CD14-positive monocyte (primary cell): ENCODE data around the gene MCF2L2. TPM values are rescaled to one million over a fixed set of nuclear protein-coding genes. Genes with fewer than 3 reads are reported as not detected.

Experiments used
- DNase-seq, 3 donors: peaks; one replicate each; pipeline ENCODE4 v3.0.0-alpha.2; 2011 to 2022
- H2AFZ ChIP-seq: 2 replicates; pipeline ENCODE4 v1.6.0; 2012; ENCODE audit warnings: mild to moderate bottlenecking, low read depth, low read length, inconsistent platforms; ENCODE audit not compliant: insufficient read depth, poor library complexity, severe bottlenecking
- H3K27ac ChIP-seq, 2 donors: 1 replicate in 1 of 2; 2 replicates in 1 of 2; pipeline ENCODE4 v1.5.1; 2012 to 2013; ENCODE audit warnings: low read length in 2 of 2, control low read depth in 1 of 2, inconsistent platforms in 1 of 2, low read depth in 1 of 2, mild to moderate bottlenecking in 1 of 2
- H3K27me3 ChIP-seq, 2 donors: one replicate each; pipeline versions ENCODE4 v1.6.0 to v1.6.1; 2011 to 2013; ENCODE audit warnings: low read length in 2 of 2; ENCODE audit not compliant: control insufficient read depth in 2 of 2, insufficient read depth in 2 of 2
- H3K36me3 ChIP-seq, 2 donors: replicated peaks in 1 of 2; 1 replicate in 1 of 2; 2 replicates in 1 of 2; pipeline versions ENCODE4 v1.5.1 to v1.6.1; 2012 to 2013; ENCODE audit warnings: low read length in 2 of 2, control low read depth in 1 of 2, inconsistent platforms in 1 of 2, mild to moderate bottlenecking in 1 of 2; ENCODE audit not compliant: insufficient read depth in 2 of 2, control insufficient read depth in 1 of 2
- H3K4me1 ChIP-seq, 2 donors: 1 replicate in 1 of 2; 2 replicates in 1 of 2; pipeline versions ENCODE4 v1.5.1 to v1.6.1; 2012 to 2013; ENCODE audit warnings: low read length in 2 of 2, control low read depth in 1 of 2, inconsistent platforms in 1 of 2, mild to moderate bottlenecking in 1 of 2, moderate library complexity in 1 of 2; ENCODE audit not compliant: insufficient read depth in 2 of 2, control insufficient read depth in 1 of 2
- H3K4me2 ChIP-seq: replicated peaks from 2 replicates; pipeline ENCODE3; 2012; ENCODE audit warnings: low read length, moderate library complexity, mild to moderate bottlenecking; ENCODE audit not compliant: poor library complexity, severe bottlenecking; ENCODE audit errors: extremely low read depth
- H3K4me3 ChIP-seq, 3 experiments: fragments of 200-600 bp in 1 of 3; sonication (generic) in 1 of 3; replicated peaks in 1 of 3; 1 replicate in 2 of 3; 2 replicates in 1 of 3; pipeline ENCODE4 v1.5.1; 2011 to 2013; ENCODE audit warnings: low read length in 3 of 3, mild to moderate bottlenecking in 3 of 3, control low read depth in 2 of 3, low read depth in 2 of 3, inconsistent platforms in 1 of 3, moderate library complexity in 1 of 3
- H3K79me2 ChIP-seq: 2 replicates; pipeline ENCODE4 v1.6.0; 2012; ENCODE audit warnings: mild to moderate bottlenecking, control low read depth, inconsistent platforms, low read length, moderate library complexity; ENCODE audit not compliant: insufficient read depth
- H3K9ac ChIP-seq: 2 replicates; pipeline ENCODE4 v1.6.0; 2017; ENCODE audit warnings: low read length, mild to moderate bottlenecking; ENCODE audit not compliant: insufficient read depth, poor library complexity, severe bottlenecking
- H3K9me3 ChIP-seq, 2 donors: replicated peaks in 1 of 2; 1 replicate in 1 of 2; 2 replicates in 1 of 2; pipeline versions ENCODE4 v1.5.1 to v1.6.1; 2012 to 2013; ENCODE audit warnings: low read length in 2 of 2, control low read depth in 1 of 2; ENCODE audit not compliant: control insufficient read depth in 1 of 2, insufficient read depth in 1 of 2
- H4K20me1 ChIP-seq: 2 replicates; pipeline ENCODE4 v1.6.0; 2012; ENCODE audit warnings: mild to moderate bottlenecking, low read length, control low read depth, moderate library complexity; ENCODE audit not compliant: insufficient read depth
- H3K27ac Mint-ChIP-seq, 7 donors: one replicate each; pipeline ENCODE4 v1.8.0; 2020; ENCODE audit warnings: mild to moderate bottlenecking in 7 of 7, mixed read lengths in 7 of 7, moderate library complexity in 6 of 7, inconsistent platforms in 2 of 7
- H3K27me3 Mint-ChIP-seq, 3 donors: one replicate each; pipeline ENCODE4 v1.8.0; 2021 to 2022; ENCODE audit warnings: low read depth in 3 of 3, mild to moderate bottlenecking in 3 of 3, mixed read lengths in 3 of 3, moderate library complexity in 3 of 3, inconsistent platforms in 1 of 3
- H3K36me3 Mint-ChIP-seq, 2 donors: one replicate each; pipeline ENCODE4 v1.8.0; 2020; ENCODE audit warnings: mixed read lengths in 2 of 2, inconsistent platforms in 1 of 2, mild to moderate bottlenecking in 1 of 2
- H3K4me1 Mint-ChIP-seq: one replicate; pipeline ENCODE4 v1.8.0; 2020; ENCODE audit warnings: mild to moderate bottlenecking, mixed read lengths
- H3K4me3 Mint-ChIP-seq, 2 donors: one replicate each; pipeline ENCODE4 v1.8.0; 2020; ENCODE audit warnings: mild to moderate bottlenecking in 2 of 2, mixed read lengths in 2 of 2, moderate library complexity in 1 of 2
- H3K9me3 Mint-ChIP-seq, 7 donors: one replicate each; pipeline ENCODE4 v1.8.0; 2020 to 2022; ENCODE audit warnings: mixed read lengths in 7 of 7, mild to moderate bottlenecking in 6 of 7, moderate library complexity in 6 of 7, inconsistent platforms in 2 of 7
- CTCF ChIP-seq: fragments of 200-600 bp; IDR thresholded peaks from one replicate; pipeline ENCODE4 v1.8.0; 2022; ENCODE audit warnings: antibody characterized with exemption, mild to moderate bottlenecking
- WGBS: methylation state at CpG from one replicate; pipeline ENCODE4 v1.1.5; 2013; ENCODE audit warnings: missing lambda C conversion rate; ENCODE audit not compliant: insufficient coverage; 5-methylcytosine and 5-hydroxymethylcytosine counted together
- intact Hi-C, 2 donors: fragments of 100-400 bp; cut with micrococcal nuclease; formaldehyde crosslinking; loops; one replicate each; pipeline versions ENCODE4 v1.15.0 to v1.15.1; 2023
- polyA plus RNA-seq, 3 donors: library from polyadenylated mRNA; depleted of rRNA in 1 of 3; unstranded in 2 of 3; stranded (reverse) in 1 of 3; fragments of 300-500 nt in 2 of 3; fragments of >200 nt in 1 of 3; fragmentation: Illumina TruSeq in 2 of 3; gene quantifications; 1 replicate in 2 of 3; 2 replicates in 1 of 3; pipeline ENCODE4 v1.2.3, GENCODE V29; 2012 to 2021

The MCF2L2 gene
- polyA plus RNA-seq, 3 donors: 0.01 to 0.13 TPM; not detected in 1

DNA sequence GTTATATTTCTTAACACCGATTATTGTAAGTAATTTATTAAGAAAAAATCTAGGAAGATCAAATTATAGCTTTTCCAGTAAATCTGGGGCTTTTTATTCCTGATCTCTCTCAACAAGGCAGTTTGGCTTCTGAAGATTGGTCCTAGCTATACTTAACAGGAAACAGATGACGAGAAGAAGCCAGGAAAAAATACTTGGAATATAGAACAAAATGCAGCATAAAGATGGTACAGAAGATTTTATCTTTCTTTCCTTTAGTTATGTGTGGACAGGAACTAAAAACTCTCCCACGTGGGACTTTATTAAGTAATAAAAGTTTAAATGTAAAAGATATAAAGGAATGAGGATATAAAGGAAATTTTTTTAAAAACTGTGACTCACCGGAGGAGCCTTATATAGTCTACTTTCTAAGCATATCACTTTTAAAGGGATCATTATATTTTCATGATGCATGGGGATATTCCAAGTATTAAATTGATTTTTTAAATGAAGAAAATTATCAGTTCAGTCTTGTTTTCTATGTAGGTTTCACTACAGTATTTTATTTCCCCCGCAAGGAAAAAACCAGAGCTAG, 167.2 kb downstream of the MCF2L2 start:
- no CpG with 5 or more reads among the region's 5 CpGs for whole genome bisulfite sequencing
- H3K9me3 ChIP-seq: no peaks in the 10 kb centered on the region
- peaks cover 84% of the 10 kb centered on the region for H3K79me2 ChIP-seq
- TF ChIP-seq CTCF: no peak
- DNase-seq: peak in 2 of 3 donors; percentile 40 to 51
- Mint-ChIP-seq H3K36me3 (peaks cover 2 to 7% of the 10 kb centered on the region in 2 donors), H3K9me3 (no peaks in the 10 kb centered on the region), H3K27me3 (no peaks in the 10 kb centered on the region), H3K27ac (peak overlapping the region; percentile 92 to 97 (median 95)), H3K4me3 (no peak overlapping the region), H3K4me1 (peaks cover 53% of the 10 kb centered on the region)
- peak overlapping the region in 1 of 3 experiments; percentile 60 for H3K4me3 ChIP-seq
- no peak overlapping the region for H2AFZ ChIP-seq
- no peak overlapping the region for H3K9ac ChIP-seq
- peak overlapping the region; percentile 73 for H3K4me2 ChIP-seq
- H3K4me1 ChIP-seq: peaks cover 56 to 74% of the 10 kb centered on the region in 2 donors
- H3K27ac ChIP-seq: peak overlapping the region in 1 of 2 donors; percentile 93
- intact Hi-C loops: no loop called here
- H4K20me1 ChIP-seq: no peaks in the 10 kb centered on the region
- no peaks in the 10 kb centered on the region for H3K27me3 ChIP-seq
- no peaks in the 10 kb centered on the region for H3K36me3 ChIP-seq

DNA sequence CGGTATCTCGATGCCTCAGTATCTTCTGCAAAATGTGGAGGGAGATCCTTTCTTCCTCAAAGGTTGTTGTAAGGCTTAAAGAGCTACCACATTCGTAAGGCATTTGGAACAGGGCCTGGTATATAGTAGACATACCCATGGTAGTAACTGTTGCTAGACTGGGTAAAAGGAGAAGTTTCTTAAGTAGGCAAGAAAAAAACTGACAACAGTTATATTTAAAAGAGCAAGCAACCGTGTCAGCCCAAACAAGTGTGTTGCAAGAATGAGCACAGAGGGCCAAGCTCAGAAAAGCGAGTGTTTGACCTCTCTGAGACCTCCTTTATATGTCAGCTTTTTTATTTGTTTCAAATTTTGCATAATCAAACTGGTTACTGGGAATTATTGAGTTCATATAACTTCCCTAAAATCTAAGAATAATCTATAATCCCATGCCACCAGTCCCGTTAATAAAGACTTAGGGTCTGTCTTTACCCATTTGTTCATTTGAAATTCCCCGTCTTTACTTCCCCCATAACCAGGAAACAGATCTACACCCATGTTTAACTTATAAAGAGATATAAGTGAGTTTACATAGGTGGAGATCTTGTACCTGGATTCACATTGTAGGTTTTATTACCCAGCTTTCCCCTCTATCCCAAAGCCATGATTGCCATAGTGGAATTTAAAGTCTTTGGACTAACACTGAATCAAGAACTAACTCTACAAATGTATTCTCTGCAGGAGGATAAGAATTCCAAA, 168.1 kb downstream of the MCF2L2 start:
- peak; percentile 78 to 90 (median 82) for DNase-seq
- peak overlapping the region; percentile 88 to 93 for H3K27ac ChIP-seq
- H3K27ac Mint-ChIP-seq: peak overlapping the region; percentile 92 to 97 (median 95)
- H3K4me1 Mint-ChIP-seq: peaks cover 58% of the 10 kb centered on the region
- peak overlapping the region; percentile 46 to 70 for H3K4me3 Mint-ChIP-seq
- no peak for TF ChIP-seq CTCF
- H3K9me3 Mint-ChIP-seq: no peaks in the 10 kb centered on the region
- H3K4me1 ChIP-seq: peaks cover 50 to 72% of the 10 kb centered on the region in 2 donors
- 0% methylated on average over 3 of the region's 7 CpGs for WGBS
- peak overlapping the region; percentile 23 for H3K9ac ChIP-seq
- H3K36me3 ChIP-seq: no peaks in the 10 kb centered on the region
- intact Hi-C loops: no loop called here
- H3K27me3 ChIP-seq: no peaks in the 10 kb centered on the region
- H4K20me1 ChIP-seq: no peaks in the 10 kb centered on the region
- H3K4me3 ChIP-seq: peak overlapping the region in 2 of 3 experiments; percentile 13 to 60
- H2AFZ ChIP-seq: no peak overlapping the region
- H3K27me3 Mint-ChIP-seq: no peaks in the 10 kb centered on the region
- H3K9me3 ChIP-seq: no peaks in the 10 kb centered on the region
- H3K79me2 ChIP-seq: peaks cover 84% of the 10 kb centered on the region
- peak overlapping the region; percentile 73 for H3K4me2 ChIP-seq
- peaks cover 5 to 9% of the 10 kb centered on the region in 2 donors for H3K36me3 Mint-ChIP-seq
